Loucy (cell line): Measurements from ENCODE around the gene ST3GAL3.

ENCODE experiments used
- H2AFZ ChIP-seq: fragments of 200-600 bp; sonication (generic); 2 replicates; pipeline ENCODE4 v1.6.0; 2016; ENCODE audit warnings: antibody characterized with exemption, mild to moderate bottlenecking, low read length, moderate library complexity
- H3F3A ChIP-seq: fragments of 200-600 bp; 2 replicates; pipeline ENCODE4 v1.6.0; 2016; ENCODE audit warnings: antibody characterized with exemption, low read depth, mild to moderate bottlenecking
- H3K27me3 ChIP-seq: fragments of 200-600 bp; sonication (generic); 2 replicates; pipeline ENCODE4 v1.6.1; 2014; ENCODE audit warnings: low read length, mild to moderate bottlenecking; ENCODE audit not compliant: insufficient read depth, poor library complexity, severe bottlenecking
- H3K36me3 ChIP-seq: fragments of 200-600 bp; sonication (generic); 2 replicates; pipeline ENCODE4 v1.6.1; 2016; ENCODE audit warnings: low read length; ENCODE audit not compliant: insufficient read depth
- H3K4me1 ChIP-seq: fragments of 200-600 bp; sonication (generic); 2 replicates; pipeline ENCODE4 v1.5.1; 2014; ENCODE audit warnings: low read length, mild to moderate bottlenecking; ENCODE audit not compliant: insufficient read depth, poor library complexity, severe bottlenecking
- H3K4me2 ChIP-seq: fragments of 200-600 bp; sonication (generic); 2 replicates; pipeline ENCODE4 v1.6.0; 2014; ENCODE audit warnings: antibody characterized with exemption, low read length, low read depth, mild to moderate bottlenecking; ENCODE audit not compliant: poor library complexity, severe bottlenecking
- H3K4me3 ChIP-seq: fragments of 200-600 bp; sonication (generic); 2 replicates; pipeline ENCODE4 v1.5.1; 2014; ENCODE audit warnings: low read length, mild to moderate bottlenecking, mixed read lengths; ENCODE audit not compliant: poor library complexity, severe bottlenecking
- H3K79me2 ChIP-seq: fragments of 200-600 bp; sonication (generic); 2 replicates; pipeline ENCODE4 v1.6.1; 2014; ENCODE audit warnings: low read length; ENCODE audit not compliant: insufficient read depth
- H3K9ac ChIP-seq: fragments of 200-600 bp; sonication (generic); 2 replicates; pipeline ENCODE4 v1.6.0; 2014; ENCODE audit warnings: mild to moderate bottlenecking, low read depth, low read length, moderate library complexity; ENCODE audit not compliant: poor library complexity, severe bottlenecking
- H3K9me2 ChIP-seq: fragments of 200-600 bp; sonication (generic); replicated peaks from 2 replicates; pipeline ENCODE4 v1.6.1; 2016; ENCODE audit warnings: low read depth, low read length, mixed read lengths
- H3K9me3 ChIP-seq: fragments of 200-600 bp; sonication (generic); 2 replicates; pipeline ENCODE4 v1.6.1; 2014; ENCODE audit warnings: mild to moderate bottlenecking, antibody characterized with exemption, low read length, low read depth; ENCODE audit not compliant: insufficient read depth
- H4K20me1 ChIP-seq: fragments of 200-600 bp; sonication (generic); 2 replicates; pipeline ENCODE4 v1.6.0; 2014; ENCODE audit warnings: antibody characterized with exemption, low read length, mild to moderate bottlenecking; ENCODE audit not compliant: insufficient read depth, poor library complexity, severe bottlenecking
- EZH2phosphoT487 ChIP-seq: fragments of 200-600 bp; IDR thresholded peaks from 2 replicates; pipeline ENCODE4 v1.6.1; 2018; ENCODE audit warnings: antibody characterized with exemption, mild to moderate bottlenecking, moderate library complexity, borderline replicate concordance
- TF ChIP-seq, protein P1 (sequence below): fragments of 200-600 bp; sonication (generic); conservative IDR thresholded peaks from 2 replicates; pipeline ENCODE4 v1.5.1; 2014; ENCODE audit warnings: mild to moderate bottlenecking, antibody characterized with exemption, low read length

Gene ST3GAL3

DNA sequence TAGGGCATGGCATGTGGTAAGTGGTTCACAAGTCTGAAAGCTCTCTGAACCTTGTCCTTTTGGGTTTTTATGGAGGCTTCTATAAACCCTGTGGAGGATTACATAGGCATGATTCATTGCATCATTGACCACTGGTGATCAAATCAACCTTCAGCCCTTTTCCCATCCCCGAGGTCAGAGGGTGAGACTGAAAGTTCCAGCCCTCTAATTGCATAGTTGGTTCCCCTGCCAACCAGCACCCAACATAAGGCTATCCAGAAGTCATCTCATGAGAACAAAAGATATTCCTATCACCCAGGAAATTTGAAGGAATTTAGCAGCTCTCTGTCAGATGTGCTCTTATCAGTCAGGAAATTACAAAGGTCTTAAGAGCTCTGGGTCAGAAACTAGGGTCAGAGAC is 136.8 kb downstream of the ST3GAL3 start:
- Histone ChIP-seq H3K9ac (no peak overlapping the region), H2AFZ (no peak overlapping the region), H3K79me2 (no peaks in the 10 kb centered on the region), H3F3A (no peaks in the 10 kb centered on the region), H3K9me3 (no peaks in the 10 kb centered on the region), H3K4me3 (no peak overlapping the region), H3K4me2 (no peak overlapping the region), H3K36me3 (peaks cover 25% of the 10 kb centered on the region; the same call in 1 of the 2 replicates), H4K20me1 (no peaks in the 10 kb centered on the region), H3K9me2 (no peaks in the 10 kb centered on the region), H3K27me3 (no peaks in the 10 kb centered on the region), H3K4me1 (peaks cover 9% of the 10 kb centered on the region)
- TF ChIP-seq EZH2phosphoT487, result no peak
- TF ChIP-seq, protein P1, sequence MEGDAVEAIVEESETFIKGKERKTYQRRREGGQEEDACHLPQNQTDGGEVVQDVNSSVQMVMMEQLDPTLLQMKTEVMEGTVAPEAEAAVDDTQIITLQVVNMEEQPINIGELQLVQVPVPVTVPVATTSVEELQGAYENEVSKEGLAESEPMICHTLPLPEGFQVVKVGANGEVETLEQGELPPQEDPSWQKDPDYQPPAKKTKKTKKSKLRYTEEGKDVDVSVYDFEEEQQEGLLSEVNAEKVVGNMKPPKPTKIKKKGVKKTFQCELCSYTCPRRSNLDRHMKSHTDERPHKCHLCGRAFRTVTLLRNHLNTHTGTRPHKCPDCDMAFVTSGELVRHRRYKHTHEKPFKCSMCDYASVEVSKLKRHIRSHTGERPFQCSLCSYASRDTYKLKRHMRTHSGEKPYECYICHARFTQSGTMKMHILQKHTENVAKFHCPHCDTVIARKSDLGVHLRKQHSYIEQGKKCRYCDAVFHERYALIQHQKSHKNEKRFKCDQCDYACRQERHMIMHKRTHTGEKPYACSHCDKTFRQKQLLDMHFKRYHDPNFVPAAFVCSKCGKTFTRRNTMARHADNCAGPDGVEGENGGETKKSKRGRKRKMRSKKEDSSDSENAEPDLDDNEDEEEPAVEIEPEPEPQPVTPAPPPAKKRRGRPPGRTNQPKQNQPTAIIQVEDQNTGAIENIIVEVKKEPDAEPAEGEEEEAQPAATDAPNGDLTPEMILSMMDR, result no peak

DNA sequence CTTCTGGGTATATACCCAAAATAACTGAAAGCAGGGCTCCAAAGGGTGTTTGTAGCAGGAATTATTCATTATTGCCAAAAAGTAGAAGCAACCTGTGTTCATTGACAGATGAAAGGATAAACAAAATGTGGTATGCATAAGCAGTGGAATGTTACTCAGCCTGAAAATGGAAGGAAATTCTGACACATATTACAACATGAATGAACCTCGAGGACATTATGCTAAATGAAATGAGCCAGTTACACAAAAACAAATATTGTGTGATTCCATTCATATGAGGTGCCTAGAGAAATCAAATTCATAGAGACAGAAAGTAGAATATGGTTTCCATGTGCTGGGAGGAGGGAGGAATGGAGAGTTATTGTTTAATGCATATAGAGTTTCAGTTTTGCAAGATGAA is 140.0 kb downstream of the ST3GAL3 start:
- TF ChIP-seq, protein P1, result no peak
- TF ChIP-seq EZH2phosphoT487, result no peak
- Histone ChIP-seq H3K27me3 (no peaks in the 10 kb centered on the region), H3K4me2 (no peak overlapping the region), H3K9me2 (no peaks in the 10 kb centered on the region), H3K4me1 (peaks cover 29% of the 10 kb centered on the region), H3K36me3 (peaks cover 12% of the 10 kb centered on the region; the same call in 1 of the 2 replicates), H3K9me3 (no peaks in the 10 kb centered on the region), H3K9ac (no peak overlapping the region), H2AFZ (no peak overlapping the region), H3K79me2 (no peaks in the 10 kb centered on the region), H3F3A (no peaks in the 10 kb centered on the region), H4K20me1 (no peaks in the 10 kb centered on the region), H3K4me3 (no peak overlapping the region)

DNA sequence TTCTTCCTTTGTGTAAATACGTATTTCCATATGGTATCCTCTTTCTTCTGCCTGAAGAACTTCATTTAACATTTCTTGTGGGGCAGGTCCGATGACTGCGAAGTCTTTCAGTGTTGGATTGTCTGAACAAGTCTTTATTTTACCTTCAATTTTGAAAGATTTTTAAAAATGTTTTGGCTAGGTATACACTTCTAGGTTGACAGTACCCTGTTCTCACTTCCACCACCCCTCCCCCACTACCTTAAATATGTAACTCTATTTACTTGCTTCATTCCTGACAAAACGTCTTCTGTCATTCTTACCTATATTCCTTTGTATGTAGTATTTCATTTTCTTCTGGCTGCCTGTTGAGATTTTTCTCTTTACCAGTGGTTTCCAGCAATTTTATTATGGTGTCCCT is 140.5 kb downstream of the ST3GAL3 start:
- no peak overlapping the region for H3K4me2 ChIP-seq

More for the DNA sequence above, 140.5 kb downstream of the ST3GAL3 start:
- Histone ChIP-seq H3F3A (peaks cover under 1% of the 10 kb centered on the region; the same call in 1 of the 2 replicates), H3K79me2 (no peaks in the 10 kb centered on the region), H2AFZ (no peak overlapping the region), H3K9ac (no peak overlapping the region), H3K4me3 (no peak overlapping the region), H3K9me2 (no peaks in the 10 kb centered on the region), H3K27me3 (no peaks in the 10 kb centered on the region), H4K20me1 (no peaks in the 10 kb centered on the region), H3K36me3 (peaks cover 7% of the 10 kb centered on the region; the same call in 1 of the 2 replicates), H3K9me3 (no peaks in the 10 kb centered on the region), H3K4me1 (peaks cover 35% of the 10 kb centered on the region)
- TF ChIP-seq, protein P1, result no peak
- no peak for TF ChIP-seq EZH2phosphoT487
